Lung (tissue), 12 donors: ENCODE data around the gene MMP25. TPM values are rescaled to one million over a fixed set of nuclear protein-coding genes. Genes with fewer than 3 reads are reported as not detected.

Experiments used
- ATAC-seq: fragments of 200-7000 bp; cut with Tn5 transposase; one replicate; pipeline ENCODE4 v1.9.1; 2020; ENCODE audit warnings: moderate number of reproducible peaks; ENCODE audit not compliant: insufficient read depth, low FRiP score
- DNase-seq, 3 donors: peaks; one replicate each; pipeline ENCODE4 v3.0.0-alpha.2; 2013 to 2017
- H3K27ac ChIP-seq, 2 donors: one replicate each; pipeline ENCODE4 v1.5.1; 2013; ENCODE audit warnings: mild to moderate bottlenecking in 2 of 2, moderate library complexity in 2 of 2, control low read depth in 1 of 2, inconsistent platforms in 1 of 2, low read depth in 1 of 2, low read length in 1 of 2
- H3K27me3 ChIP-seq, 3 donors: one replicate each; pipeline ENCODE4 v1.5.1; 2013; ENCODE audit warnings: low read length in 2 of 3; ENCODE audit not compliant: control insufficient read depth in 3 of 3, insufficient read depth in 3 of 3
- H3K36me3 ChIP-seq, 4 donors: one replicate each; pipeline ENCODE4 v1.5.1; 2013; ENCODE audit warnings: low read length in 4 of 4, mild to moderate bottlenecking in 1 of 4, moderate library complexity in 1 of 4; ENCODE audit not compliant: control insufficient read depth in 4 of 4, insufficient read depth in 4 of 4
- H3K4me1 ChIP-seq, 5 donors: one replicate each; pipeline ENCODE4 v1.5.1; 2013; ENCODE audit warnings: low read length in 5 of 5, mild to moderate bottlenecking in 2 of 5, moderate library complexity in 1 of 5; ENCODE audit not compliant: control insufficient read depth in 5 of 5, insufficient read depth in 5 of 5
- H3K4me3 ChIP-seq: one replicate; pipeline ENCODE4 v1.5.1; 2013; ENCODE audit warnings: mild to moderate bottlenecking, control low read depth, moderate library complexity
- H3K9ac ChIP-seq, 2 donors: one replicate each; pipeline ENCODE4 v1.5.1; 2013; ENCODE audit warnings: low read length in 2 of 2, control low read depth in 1 of 2; ENCODE audit not compliant: insufficient read depth in 1 of 2
- H3K9me3 ChIP-seq, 4 donors: one replicate each; pipeline ENCODE4 v1.5.1; 2013; ENCODE audit warnings: low read length in 3 of 4, mild to moderate bottlenecking in 1 of 4, moderate library complexity in 1 of 4; ENCODE audit not compliant: control insufficient read depth in 4 of 4, insufficient read depth in 3 of 4
- CTCF ChIP-seq: IDR thresholded peaks from 2 replicates; pipeline ENCODE4 v1.5.1; 2012; ENCODE audit warnings: mild to moderate bottlenecking; ENCODE audit errors: control extremely low read depth, extremely low read depth
- WGBS, 2 donors: extraction: QIAGEN DNeasy Blood & Tissue Kit; methylation state at CpG; one replicate each; pipeline ENCODE4 v1.1.7; 2013; 5-methylcytosine and 5-hydroxymethylcytosine counted together
- polyA plus RNA-seq, 2 donors: library from polyadenylated mRNA; stranded (reverse); fragments of 200-250 nt; gene quantifications; one replicate each; pipeline ENCODE4 v1.2.1, GENCODE V29; 2013
- total RNA-seq, 2 donors: library from RNA; depleted of rRNA in 1 of 2; stranded (reverse); fragments of >200 nt in 1 of 2; gene quantifications; one replicate each; pipeline ENCODE4 v1.2.1, GENCODE V29; 2014 to 2021
- donor health status: control.
- donor health status: control.
- donor health status: Bipolar disorder and iron deficiency.
- donor health status: healthy.
- donor health status: DM: yes; HTN: yes; CAD: no.

Gene MMP25
- total and polyA plus RNA-seq, 4 donors, result 4.2 to 94.4 (median 20.6) TPM

- Histone ChIP-seq H3K27me3 (peaks cover 0 to 52% (median 38%) of the 10 kb centered on the region in 3 donors), H3K4me1 (peaks cover 0 to 4% (median 0%) of the 10 kb centered on the region in 5 donors), H3K36me3 (no peaks in the 10 kb centered on the region), H3K27ac (peak within 1 kb of the TSS in 1 of 2 donors; percentile 53), H3K4me3 (peak within 1 kb of the TSS; percentile 12), H3K9ac (no peak within 1 kb of the TSS), H3K9me3 (no peaks in the 10 kb centered on the region)
- ATAC-seq (peak; percentile 32), DNase-seq (no peak)
- no peak for TF ChIP-seq CTCF
- 6 to 8% methylated on average over 24 to 44 of the region's 44 CpGs for WGBS, 2 donors
Measured at GRCh38 chr16:3036726-3037315, 9.5 kb upstream of the MMP25 start, which contains the start of gene BICDL2. BICDL2 (minus strand) TSS chr16:3036944; CDS start chr16:3035496, 1,448 bp downstream.

GRCh38 chr16:3038256-3038655 lies 8.1 kb upstream of the MMP25 start:
- H3K9ac ChIP-seq, result no peak overlapping the region
- TF ChIP-seq CTCF, result no peak

GRCh38 chr16:3038896-3039295 lies 7.5 kb upstream of the MMP25 start:
- ATAC-seq (no peak), DNase-seq (no peak)
- TF ChIP-seq CTCF, result no peak
- Histone ChIP-seq H3K9me3 (no peaks in the 10 kb centered on the region), H3K4me1 (peaks cover 0 to 4% (median 0%) of the 10 kb centered on the region in 5 donors), H3K9ac (no peak overlapping the region), H3K27ac (no peak overlapping the region), H3K27me3 (peaks cover 0 to 56% (median 51%) of the 10 kb centered on the region in 3 donors), H3K4me3 (no peak overlapping the region), H3K36me3 (no peaks in the 10 kb centered on the region)
- WGBS, 2 donors, result 85 to 86% methylated on average over 5 of the region's 5 CpGs

More at GRCh38 chr16:3038256-3038655, 8.1 kb upstream of the MMP25 start:
- Histone ChIP-seq H3K4me1 (peaks cover 0 to 4% (median 0%) of the 10 kb centered on the region in 5 donors), H3K9me3 (no peaks in the 10 kb centered on the region), H3K27me3 (peaks cover 0 to 49% (median 44%) of the 10 kb centered on the region in 3 donors), H3K27ac (no peak overlapping the region), H3K4me3 (no peak overlapping the region), H3K36me3 (no peaks in the 10 kb centered on the region)
- DNase-seq (no peak), ATAC-seq (no peak)
- 29 to 33% methylated on average over 11 of the region's 11 CpGs for WGBS, 2 donors
